AG08395 (cell line): ENCODE results near the gene MBTPS2.
"Not testable (repeated sequence)": the region's sequence is repeated elsewhere in the genome, so short reads cannot be mapped to it uniquely, and the experiment has no call there.

ENCODE experiments used
- DNase-seq: peaks from one replicate; pipeline ENCODE4 v3.0.0; 2012; ENCODE audit warnings: mixed read lengths, low spot score

The MBTPS2 gene

GRCh38 chrX:21856504-21856903 is 17.1 kb downstream of the MBTPS2 start:
- no peak for DNase-seq

GRCh38 chrX:21863241-21863640 is 23.8 kb downstream of the MBTPS2 start:
- DNase-seq = peak; percentile 8

GRCh38 chrX:21865436-21865835 is 26.0 kb downstream of the MBTPS2 start:
- no peak for DNase-seq

GRCh38 chrX:21870494-21870893 is 31.1 kb downstream of the MBTPS2 start:
- DNase-seq = no peak

- no peak for DNase-seq
Observed at GRCh38 chrX:21873063-21873775, 33.8 kb downstream of the MBTPS2 start.

- DNase-seq = not testable (repeated sequence)
Observed at GRCh38 chrX:21874182-21874581, 34.8 kb downstream of the MBTPS2 start.

GRCh38 chrX:21875013-21875412 is 35.6 kb downstream of the MBTPS2 start:
- DNase-seq = no peak

GRCh38 chrX:21881881-21882574 is 42.6 kb downstream of the MBTPS2 start:
- DNase-seq = no peak

- no peak for DNase-seq
Observed at GRCh38 chrX:21883258-21883657, 43.8 kb downstream of the MBTPS2 start.

- DNase-seq = no peak
Observed at GRCh38 chrX:21885568-21885967, 46.2 kb downstream of the MBTPS2 start.

- no peak for DNase-seq
Observed at GRCh38 chrX:21905313-21905712, 65.9 kb downstream of the MBTPS2 start.

GRCh38 chrX:21905953-21906352 is 66.5 kb downstream of the MBTPS2 start:
- no peak for DNase-seq

GRCh38 chrX:21907260-21907659 is 67.8 kb downstream of the MBTPS2 start:
- peak; percentile 6 for DNase-seq

GRCh38 chrX:21911481-21911880 is 72.1 kb downstream of the MBTPS2 start:
- no peak for DNase-seq

GRCh38 chrX:21912220-21912619 is 72.8 kb downstream of the MBTPS2 start:
- DNase-seq = no peak

- no peak for DNase-seq
Observed at GRCh38 chrX:21912989-21913388, 73.6 kb downstream of the MBTPS2 start.

GRCh38 chrX:21926116-21926515 is 86.7 kb downstream of the MBTPS2 start:
- no peak for DNase-seq

GRCh38 chrX:21926527-21927278 is 87.3 kb downstream of the MBTPS2 start:
- DNase-seq = peak; percentile 88

- no peak for DNase-seq
Observed at GRCh38 chrX:21929209-21929608, 89.8 kb downstream of the MBTPS2 start.

GRCh38 chrX:21930986-21931385 is 91.6 kb downstream of the MBTPS2 start:
- DNase-seq = no peak

- DNase-seq = peak; percentile 82
Observed at GRCh38 chrX:21932292-21933002, 93.0 kb downstream of the MBTPS2 start.

GRCh38 chrX:21933077-21933476 is 93.7 kb downstream of the MBTPS2 start:
- no peak for DNase-seq
